SK-N-SH treated with all-trans-retinoic acid at 6 μM for 48 hours (cell line): ENCODE data around the gene GRID1.

Experiments
- BACH2 ChIP-seq: fragments of 250-450 bp; sonication (Bioruptor Pico); IDR thresholded peaks from 2 replicates; pipeline ENCODE4 v1.9.0; 2021; ENCODE audit warnings: mild to moderate bottlenecking, borderline replicate concordance
- GLIS3 ChIP-seq: fragments of 250-450 bp; sonication (Bioruptor Pico); IDR thresholded peaks from 2 replicates; pipeline ENCODE4 v1.5.0; 2020; ENCODE audit warnings: mild to moderate bottlenecking, moderate library complexity
- OSR1 ChIP-seq: fragments of 250-450 bp; sonication (Bioruptor Pico); IDR thresholded peaks from 2 replicates; pipeline ENCODE4 v1.8.0; 2022; ENCODE audit warnings: moderate library complexity, mild to moderate bottlenecking, inconsistent platforms
- PATZ1 ChIP-seq: fragments of 250-450 bp; sonication (Bioruptor Pico); IDR thresholded peaks from 2 replicates; pipeline ENCODE4 v1.8.0; 2020; ENCODE audit warnings: mild to moderate bottlenecking, moderate library complexity, borderline replicate concordance
- POU6F1 ChIP-seq: fragments of 250-450 bp; sonication (Bioruptor Pico); IDR thresholded peaks from 2 replicates; pipeline ENCODE4 v1.8.0; 2021; ENCODE audit warnings: low read depth, mild to moderate bottlenecking, moderate library complexity, borderline replicate concordance
- RARB ChIP-seq: fragments of 250-450 bp; sonication (Bioruptor Pico); IDR thresholded peaks from 2 replicates; pipeline ENCODE4 v1.8.0; 2021; ENCODE audit warnings: mild to moderate bottlenecking, moderate library complexity
- SNAI2 ChIP-seq: fragments of 250-450 bp; sonication (Bioruptor Pico); IDR thresholded peaks from 2 replicates; pipeline ENCODE4 v1.5.0; 2020; ENCODE audit warnings: mild to moderate bottlenecking, moderate library complexity
- TCF4 ChIP-seq: fragments of 250-450 bp; sonication (Bioruptor Pico); IDR thresholded peaks from 2 replicates; pipeline ENCODE4 v1.8.0; 2021; ENCODE audit warnings: mild to moderate bottlenecking, moderate library complexity, borderline replicate concordance
- TOX ChIP-seq: fragments of 250-450 bp; sonication (Bioruptor Pico); IDR thresholded peaks from 2 replicates; pipeline ENCODE4 v1.8.0; 2021; ENCODE audit warnings: mild to moderate bottlenecking, moderate library complexity, borderline replicate concordance
- ZFP30 ChIP-seq: fragments of 450-650 bp; formaldehyde crosslinking; IDR thresholded peaks from 2 replicates; pipeline ENCODE4 v1.5.0; 2022; ENCODE audit warnings: mild to moderate bottlenecking, moderate library complexity
- ZNF565 ChIP-seq: fragments of 450-650 bp; formaldehyde crosslinking; conservative IDR thresholded peaks from 2 replicates; pipeline ENCODE4 v1.5.0; 2020; ENCODE audit warnings: low read depth, mild to moderate bottlenecking, moderate library complexity
- TF ChIP-seq, protein P1 (sequence below): fragments of 250-450 bp; sonication (Bioruptor Pico); IDR thresholded peaks from 2 replicates; pipeline ENCODE4 v1.5.0; 2020; ENCODE audit warnings: mild to moderate bottlenecking, moderate library complexity
- TF ChIP-seq, protein P2 (sequence below): fragments of 250-450 bp; sonication (Bioruptor Pico); IDR thresholded peaks from 2 replicates; pipeline ENCODE4 v1.5.1; 2020; ENCODE audit warnings: low read depth, mild to moderate bottlenecking, moderate library complexity

- TF ChIP-seq PATZ1 (CRISPR knock-in tag) (no peak), POU6F1 (CRISPR knock-in tag) (no peak), ZFP30 (CRISPR knock-in tag) (no peak), ZNF565 (CRISPR knock-in tag) (no peak), OSR1 (no peak), TCF4 (CRISPR knock-in tag) (no peak), RARB (no peak), TOX (CRISPR knock-in tag) (no peak), SNAI2 (CRISPR knock-in tag) (no peak), GLIS3 (CRISPR knock-in tag) (no peak), BACH2 (no peak)
- TF ChIP-seq, protein P1, sequence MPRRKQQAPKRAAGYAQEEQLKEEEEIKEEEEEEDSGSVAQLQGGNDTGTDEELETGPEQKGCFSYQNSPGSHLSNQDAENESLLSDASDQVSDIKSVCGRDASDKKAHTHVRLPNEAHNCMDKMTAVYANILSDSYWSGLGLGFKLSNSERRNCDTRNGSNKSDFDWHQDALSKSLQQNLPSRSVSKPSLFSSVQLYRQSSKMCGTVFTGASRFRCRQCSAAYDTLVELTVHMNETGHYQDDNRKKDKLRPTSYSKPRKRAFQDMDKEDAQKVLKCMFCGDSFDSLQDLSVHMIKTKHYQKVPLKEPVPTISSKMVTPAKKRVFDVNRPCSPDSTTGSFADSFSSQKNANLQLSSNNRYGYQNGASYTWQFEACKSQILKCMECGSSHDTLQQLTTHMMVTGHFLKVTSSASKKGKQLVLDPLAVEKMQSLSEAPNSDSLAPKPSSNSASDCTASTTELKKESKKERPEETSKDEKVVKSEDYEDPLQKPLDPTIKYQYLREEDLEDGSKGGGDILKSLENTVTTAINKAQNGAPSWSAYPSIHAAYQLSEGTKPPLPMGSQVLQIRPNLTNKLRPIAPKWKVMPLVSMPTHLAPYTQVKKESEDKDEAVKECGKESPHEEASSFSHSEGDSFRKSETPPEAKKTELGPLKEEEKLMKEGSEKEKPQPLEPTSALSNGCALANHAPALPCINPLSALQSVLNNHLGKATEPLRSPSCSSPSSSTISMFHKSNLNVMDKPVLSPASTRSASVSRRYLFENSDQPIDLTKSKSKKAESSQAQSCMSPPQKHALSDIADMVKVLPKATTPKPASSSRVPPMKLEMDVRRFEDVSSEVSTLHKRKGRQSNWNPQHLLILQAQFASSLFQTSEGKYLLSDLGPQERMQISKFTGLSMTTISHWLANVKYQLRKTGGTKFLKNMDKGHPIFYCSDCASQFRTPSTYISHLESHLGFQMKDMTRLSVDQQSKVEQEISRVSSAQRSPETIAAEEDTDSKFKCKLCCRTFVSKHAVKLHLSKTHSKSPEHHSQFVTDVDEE (CRISPR knock-in tag): no peak
- TF ChIP-seq, protein P2, sequence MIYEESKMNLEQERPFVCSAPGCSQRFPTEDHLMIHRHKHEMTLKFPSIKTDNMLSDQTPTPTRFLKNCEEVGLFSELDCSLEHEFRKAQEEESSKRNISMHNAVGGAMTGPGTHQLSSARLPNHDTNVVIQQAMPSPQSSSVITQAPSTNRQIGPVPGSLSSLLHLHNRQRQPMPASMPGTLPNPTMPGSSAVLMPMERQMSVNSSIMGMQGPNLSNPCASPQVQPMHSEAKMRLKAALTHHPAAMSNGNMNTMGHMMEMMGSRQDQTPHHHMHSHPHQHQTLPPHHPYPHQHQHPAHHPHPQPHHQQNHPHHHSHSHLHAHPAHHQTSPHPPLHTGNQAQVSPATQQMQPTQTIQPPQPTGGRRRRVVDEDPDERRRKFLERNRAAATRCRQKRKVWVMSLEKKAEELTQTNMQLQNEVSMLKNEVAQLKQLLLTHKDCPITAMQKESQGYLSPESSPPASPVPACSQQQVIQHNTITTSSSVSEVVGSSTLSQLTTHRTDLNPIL (CRISPR knock-in tag): no peak
These were observed 26.2 kb downstream of the GRID1 start for GRCh38 chr10:86340176-86340990.
